Loucy (cell line): ENCODE data around the gene TMEM132E.

Experiments used
- CTCF ChIP-seq: fragments of 200-600 bp; sonication (generic); conservative IDR thresholded peaks from 2 replicates; pipeline ENCODE4 v1.5.1; 2014; ENCODE audit warnings: mild to moderate bottlenecking, antibody characterized with exemption, low read length
- EZH2phosphoT487 ChIP-seq: fragments of 200-600 bp; IDR thresholded peaks from 2 replicates; pipeline ENCODE4 v1.6.1; 2018; ENCODE audit warnings: antibody characterized with exemption, mild to moderate bottlenecking, moderate library complexity, borderline replicate concordance

DNA sequence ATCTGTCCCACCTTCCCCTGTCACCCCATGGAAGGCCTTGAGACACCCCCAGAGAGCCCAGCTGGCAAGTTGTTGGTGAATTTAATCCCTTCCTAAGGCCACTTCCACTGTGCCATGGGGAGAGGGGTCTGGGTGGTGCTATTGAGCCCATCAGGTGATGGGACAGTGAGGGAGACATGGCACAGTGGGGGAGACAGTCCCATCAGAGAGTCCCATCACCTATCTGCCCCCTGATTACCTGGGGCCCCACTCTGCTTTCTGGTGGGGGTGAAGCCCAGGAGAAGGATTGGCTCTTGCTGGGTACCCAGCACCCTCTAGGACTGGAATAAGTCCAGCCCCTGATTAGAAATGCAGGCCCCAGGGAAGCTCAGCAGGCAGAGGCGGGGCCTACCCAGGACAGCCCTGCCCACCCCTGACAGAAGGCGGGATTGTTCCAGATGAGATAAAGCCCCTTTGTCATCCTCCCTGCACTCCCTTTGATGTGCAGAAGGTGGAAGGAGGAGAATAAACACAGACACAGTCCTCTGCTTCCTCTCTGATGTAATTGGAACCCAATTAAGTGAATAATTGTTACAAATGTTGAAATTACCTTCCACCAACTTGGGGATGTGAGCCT, 18.9 kb downstream of the TMEM132E start:
- TF ChIP-seq CTCF (no peak), EZH2phosphoT487 (no peak)
